ENCODE results near the gene FAT4.

Gene FAT4, protein sequence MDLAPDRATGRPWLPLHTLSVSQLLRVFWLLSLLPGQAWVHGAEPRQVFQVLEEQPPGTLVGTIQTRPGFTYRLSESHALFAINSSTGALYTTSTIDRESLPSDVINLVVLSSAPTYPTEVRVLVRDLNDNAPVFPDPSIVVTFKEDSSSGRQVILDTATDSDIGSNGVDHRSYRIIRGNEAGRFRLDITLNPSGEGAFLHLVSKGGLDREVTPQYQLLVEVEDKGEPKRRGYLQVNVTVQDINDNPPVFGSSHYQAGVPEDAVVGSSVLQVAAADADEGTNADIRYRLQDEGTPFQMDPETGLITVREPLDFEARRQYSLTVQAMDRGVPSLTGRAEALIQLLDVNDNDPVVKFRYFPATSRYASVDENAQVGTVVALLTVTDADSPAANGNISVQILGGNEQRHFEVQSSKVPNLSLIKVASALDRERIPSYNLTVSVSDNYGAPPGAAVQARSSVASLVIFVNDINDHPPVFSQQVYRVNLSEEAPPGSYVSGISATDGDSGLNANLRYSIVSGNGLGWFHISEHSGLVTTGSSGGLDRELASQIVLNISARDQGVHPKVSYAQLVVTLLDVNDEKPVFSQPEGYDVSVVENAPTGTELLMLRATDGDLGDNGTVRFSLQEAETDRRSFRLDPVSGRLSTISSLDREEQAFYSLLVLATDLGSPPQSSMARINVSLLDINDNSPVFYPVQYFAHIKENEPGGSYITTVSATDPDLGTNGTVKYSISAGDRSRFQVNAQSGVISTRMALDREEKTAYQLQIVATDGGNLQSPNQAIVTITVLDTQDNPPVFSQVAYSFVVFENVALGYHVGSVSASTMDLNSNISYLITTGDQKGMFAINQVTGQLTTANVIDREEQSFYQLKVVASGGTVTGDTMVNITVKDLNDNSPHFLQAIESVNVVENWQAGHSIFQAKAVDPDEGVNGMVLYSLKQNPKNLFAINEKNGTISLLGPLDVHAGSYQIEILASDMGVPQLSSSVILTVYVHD (N-terminal part only)

DNA sequence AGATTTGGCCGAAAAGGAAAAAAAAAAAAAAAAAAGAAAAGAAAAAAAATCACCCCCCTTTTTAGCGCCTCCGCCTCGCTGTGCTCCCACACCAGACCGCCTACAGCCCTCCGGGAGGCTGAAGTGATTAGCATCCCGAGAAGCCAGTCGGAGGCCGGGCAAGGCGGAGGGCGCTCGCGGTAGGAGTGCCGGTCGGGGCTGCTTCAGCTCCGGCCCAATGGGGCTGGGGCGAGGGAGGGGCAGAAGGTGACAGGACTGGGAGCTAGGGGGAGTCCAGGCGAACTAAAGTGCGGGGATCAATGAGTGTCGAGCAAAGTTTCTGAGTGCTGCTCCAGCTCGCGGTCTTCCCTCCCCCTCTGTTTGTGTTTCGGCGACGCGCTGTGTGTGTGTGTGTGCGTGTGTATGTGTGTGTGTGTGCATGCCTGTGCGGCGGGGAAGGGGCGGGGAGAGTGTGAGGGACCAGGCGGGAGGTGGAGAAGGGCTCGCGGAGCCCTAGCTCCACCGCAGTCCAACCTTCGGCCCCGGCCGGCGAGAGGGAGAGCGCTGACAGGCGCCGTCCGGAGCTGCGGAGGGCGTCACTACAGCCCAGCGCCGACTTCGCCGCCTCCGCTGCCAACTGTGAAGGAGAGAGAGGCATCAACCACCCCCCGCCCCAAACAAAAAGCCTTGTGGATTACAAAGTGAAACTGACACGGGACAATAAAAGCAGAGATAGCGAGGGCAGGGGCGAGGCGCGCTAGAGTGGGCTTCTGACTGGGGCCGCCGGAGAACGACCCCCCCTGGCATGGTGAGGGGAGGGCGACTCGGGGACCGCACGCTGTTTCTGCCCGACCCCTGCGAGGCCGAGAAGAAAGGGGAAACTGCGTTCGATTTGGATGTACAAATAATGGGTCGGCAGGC is at the start of gene FAT4:
FAT4 (plus strand) TSS at position 280 of the 900 bp plus-strand sequence. CDS start 1,457 bp downstream, outside the sequence.
- DNase-seq: peak; percentile 36 to 37

DNA sequence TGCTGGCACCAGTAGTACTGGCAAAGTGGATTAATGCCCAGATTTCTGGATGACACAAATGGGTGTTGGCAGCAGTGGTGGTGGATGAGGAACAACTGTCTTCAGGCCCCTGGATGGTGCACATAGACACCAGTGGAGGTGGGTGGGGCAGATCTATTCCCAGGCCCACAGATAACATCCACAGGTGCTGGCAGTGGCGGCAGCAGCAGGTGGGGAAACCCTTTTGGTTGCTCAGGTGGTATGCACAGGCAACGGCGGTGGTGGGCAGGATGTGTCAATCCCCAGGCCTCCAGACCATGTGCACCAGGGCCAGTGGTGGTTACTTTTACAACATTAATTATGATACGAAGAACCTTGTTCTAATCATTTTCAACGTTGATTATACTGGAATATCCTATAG is 48.9 kb upstream of the FAT4 start:
- DNase-seq: no peak

DNA sequence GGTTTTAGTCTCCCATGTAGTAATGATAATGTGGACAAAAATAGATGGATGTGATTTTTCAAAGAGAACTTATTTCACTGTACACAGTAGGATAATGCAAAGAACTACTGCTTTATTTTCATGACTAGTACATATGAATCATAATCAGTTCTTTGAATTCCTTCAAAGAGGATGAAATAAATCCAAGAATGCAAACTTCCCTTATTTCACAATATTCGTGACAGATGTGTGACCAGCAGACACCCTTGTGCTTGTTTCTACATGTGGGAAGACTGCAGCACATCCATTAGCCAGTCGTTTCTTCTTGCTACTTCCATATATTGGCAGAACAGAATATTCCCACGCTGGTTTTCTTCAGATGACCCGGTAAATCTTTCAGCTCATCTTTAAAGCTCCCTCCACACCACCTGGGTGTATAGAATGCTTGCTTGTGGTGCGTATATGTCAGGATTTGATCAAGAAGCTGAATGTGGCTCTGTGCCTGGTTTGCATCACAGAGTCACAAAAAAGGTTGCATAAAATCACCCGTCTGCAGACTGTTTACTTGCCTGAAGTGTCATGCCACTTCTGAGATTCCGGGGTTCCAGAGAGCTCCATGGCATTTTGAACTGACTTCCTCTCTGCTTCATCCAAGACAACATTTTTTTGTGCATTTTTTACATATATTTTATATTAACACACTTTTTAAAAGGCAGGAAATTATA is 47.7 kb upstream of the FAT4 start:
- DNase-seq: no peak

DNA sequence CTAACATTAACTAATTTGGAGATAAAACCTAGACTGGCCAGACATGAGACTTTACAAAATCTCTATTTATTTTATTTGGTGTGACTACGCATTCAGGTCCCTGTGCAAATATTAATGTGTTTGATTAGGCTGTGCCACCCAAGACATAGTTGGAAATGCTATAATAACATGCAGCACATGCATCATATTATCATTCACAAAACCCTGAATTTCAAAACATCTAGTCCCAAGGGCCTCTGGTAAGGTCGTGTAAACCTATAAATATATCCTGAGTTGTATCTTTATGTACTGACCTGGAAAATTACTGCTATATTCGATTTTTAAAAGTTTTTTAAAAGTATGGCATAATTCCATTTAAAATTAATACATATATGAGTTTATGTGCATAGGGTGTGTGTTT is 47.1 kb upstream of the FAT4 start:
- DNase-seq: no peak

DNA sequence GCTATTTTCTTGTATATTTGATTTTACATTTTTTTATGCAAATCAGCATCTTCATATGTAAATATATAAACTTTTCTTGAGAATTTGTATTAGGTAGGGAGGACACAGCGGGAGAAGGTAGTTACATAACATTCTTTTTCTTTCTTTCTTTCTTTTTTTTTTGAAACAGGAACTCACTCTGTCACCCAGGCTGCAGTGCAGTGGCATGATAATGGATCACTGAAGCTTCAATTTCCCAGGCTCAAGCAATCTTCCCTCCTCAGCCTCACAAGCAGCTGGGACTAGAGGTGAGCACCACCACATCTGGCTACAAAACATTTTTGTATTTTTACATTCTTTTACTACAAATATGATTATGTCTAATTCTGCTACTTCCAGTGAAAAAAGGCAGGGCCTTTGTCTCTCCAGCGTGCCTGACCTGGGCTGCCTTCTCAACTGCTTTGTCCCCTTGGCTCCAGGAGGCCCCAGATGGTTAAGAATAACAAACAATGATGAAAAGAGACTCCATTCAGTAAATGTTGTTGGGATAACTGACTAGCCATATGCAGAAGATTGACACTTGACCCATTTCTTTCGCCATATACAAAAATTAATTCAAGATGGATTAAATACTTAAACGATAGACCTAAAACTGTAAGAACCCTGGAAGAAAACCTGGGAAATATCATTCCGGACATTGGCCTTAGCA is 46.5 kb upstream of the FAT4 start:
- no peak for DNase-seq

DNA sequence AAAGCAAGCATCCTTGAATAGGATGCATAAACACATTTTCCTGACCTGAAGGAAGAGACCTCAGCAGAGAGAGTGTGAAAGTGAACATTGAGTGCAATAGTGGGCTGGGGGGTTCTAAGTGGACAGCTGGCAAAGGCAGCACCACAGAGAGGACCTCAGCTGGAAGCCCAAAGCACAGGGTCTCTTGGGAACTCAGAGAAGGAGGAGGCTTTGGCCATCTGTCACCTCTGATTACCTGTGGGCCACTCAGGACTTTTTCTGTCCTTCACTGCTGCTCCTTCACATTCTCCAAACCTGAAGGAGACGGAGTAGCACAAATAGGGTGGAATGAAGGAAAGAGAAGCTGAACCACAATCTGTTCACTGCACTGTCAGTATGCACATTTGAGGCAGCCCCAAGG is 37.9 kb upstream of the FAT4 start:
- DNase-seq: no peak

DNA sequence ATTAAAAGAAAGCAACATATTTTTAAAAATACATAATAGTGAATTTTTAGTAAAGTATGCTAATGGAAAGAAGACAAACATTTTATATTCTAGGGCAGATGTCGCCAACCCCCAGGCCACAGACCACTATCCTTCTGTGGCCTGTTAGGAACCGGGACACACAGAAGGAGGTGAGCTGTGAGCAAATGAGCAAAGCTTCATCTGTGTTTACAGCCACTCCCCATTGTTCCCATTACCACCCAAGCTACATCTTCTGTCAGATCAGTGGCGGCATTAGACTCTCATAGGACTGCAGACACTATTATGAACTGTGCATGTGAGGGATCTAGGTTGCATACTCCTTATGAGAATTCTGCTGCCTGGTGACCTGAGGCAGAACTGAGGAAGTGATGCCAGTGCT is 37.0 kb upstream of the FAT4 start:
- DNase-seq: no peak

DNA sequence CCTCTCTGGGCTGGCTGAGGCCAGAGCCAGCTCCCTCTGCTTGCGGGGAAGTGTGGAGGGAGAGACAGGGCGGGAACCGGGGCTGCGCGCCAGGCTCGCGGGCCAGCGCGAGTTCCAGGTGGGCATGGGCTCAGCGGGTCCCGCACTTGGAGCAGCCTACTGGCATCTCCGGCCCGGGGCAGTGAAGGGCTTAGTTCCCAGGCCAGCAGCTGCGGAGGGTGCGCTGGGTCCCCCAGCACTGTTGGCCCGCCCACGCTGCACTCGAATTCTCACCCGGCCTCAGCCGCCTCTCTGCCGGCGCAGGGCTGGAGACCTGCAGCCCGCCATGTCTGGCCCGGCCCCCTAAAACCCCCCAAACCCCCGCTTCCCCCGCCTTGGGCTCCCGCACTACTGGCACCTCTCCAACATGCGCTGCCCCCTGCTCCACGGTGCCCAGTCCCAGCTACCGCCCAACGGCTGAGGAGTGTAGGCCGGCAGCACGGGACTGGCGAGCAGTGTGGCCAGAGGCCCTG is 33.8 kb upstream of the FAT4 start:
- DNase-seq: no peak

DNA sequence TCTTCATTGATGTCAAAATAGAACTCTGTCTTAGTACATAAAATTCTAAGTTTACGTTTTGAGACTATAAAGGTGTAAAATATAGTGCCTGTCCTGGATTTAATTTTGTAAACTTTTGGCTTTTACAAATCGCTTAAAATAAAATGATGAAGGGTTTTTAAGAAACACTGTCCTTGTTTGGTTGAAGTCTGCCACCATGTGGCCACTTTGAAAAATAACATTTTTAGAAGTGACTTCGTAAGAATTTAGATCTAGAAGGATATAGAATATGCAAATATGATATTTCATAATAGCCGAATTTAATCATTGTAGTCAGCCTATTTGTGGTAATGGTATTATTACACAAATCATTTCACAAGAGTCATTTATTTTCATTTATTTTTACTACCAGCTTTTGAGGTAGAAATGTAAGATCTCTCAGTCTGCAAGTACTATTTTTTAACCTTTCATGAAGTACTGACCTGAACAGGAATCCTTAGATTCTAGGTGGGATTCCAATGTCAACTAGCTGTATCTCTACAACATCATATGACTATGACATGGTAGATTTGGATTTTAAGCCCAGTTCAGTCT is 31.0 kb upstream of the FAT4 start:
- no peak for DNase-seq

DNA sequence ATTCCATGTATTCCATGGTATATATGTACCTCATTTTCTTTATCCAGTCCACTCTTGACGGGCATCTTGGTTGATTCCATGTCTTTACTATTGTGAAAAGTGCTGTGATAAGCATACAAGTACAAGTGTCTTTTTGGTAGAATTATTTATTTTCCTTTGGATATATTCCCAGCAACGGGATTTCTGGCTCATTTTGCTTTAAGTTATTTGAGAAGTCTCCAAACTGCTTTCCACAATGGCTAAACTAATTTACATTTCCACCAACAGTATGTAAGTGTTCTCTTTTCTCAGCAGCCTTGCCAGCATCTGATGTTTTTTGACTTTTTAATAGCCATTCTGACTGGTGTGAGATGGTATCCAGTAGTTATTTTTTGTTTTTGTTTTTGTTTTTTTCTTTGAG is 17.6 kb upstream of the FAT4 start:
- DNase-seq: no peak

DNA sequence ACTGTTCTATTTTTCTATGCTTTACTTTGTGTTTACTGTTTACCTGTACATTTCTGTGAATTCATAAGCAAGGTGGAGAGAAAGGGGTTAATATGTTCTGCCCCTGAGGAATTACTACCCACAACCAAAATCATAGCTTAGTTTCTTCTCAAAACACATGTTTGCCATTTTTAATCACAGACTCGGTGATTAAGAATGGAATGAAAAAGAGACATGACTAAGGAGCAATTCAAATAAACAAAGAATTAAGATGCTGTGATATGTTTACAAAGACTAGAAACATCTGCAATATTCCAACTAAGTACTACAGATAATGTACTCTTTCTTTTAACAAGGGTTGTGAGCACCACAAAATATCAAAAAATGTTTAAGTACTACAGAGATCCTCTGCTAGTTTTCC is 11.7 kb upstream of the FAT4 start:
- no peak for DNase-seq

DNA sequence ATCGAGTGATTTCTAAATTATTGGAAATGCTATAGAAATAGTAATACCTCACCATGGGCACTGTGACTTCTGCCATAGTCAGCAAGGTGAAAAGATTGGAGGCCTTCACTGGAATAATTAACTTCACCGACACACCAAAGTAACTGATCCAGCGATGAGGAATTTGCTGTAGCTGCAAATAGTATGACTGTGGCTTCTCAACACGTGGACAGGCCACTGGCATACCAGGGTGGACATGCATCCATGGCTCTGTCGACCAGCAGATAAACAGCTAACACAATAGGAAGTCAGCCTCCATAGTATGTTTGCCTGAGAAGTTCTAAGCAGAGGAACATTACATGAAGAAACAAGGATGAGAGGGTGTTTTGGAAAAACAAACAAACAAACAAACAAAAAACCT is 10.9 kb upstream of the FAT4 start:
- no peak for DNase-seq

DNA sequence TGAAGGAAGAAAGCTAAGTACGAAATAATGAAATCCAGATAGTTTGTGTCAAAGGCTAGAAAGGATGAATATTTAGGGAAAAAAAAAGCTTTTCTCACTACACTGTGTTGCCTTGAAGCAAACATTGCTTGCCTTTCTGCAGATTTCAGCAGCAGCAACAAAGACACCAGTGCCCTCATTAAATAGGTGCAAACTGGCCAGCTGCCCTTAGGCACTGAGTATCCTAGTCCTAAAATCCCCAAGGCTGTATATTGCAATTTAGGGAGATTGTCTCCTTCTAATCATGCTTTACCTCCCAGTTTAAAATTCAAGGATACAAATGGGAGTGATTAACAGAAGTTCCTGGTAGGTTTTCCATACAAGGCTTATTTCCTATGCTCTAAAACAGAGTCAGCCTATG is 8.6 kb upstream of the FAT4 start:
- DNase-seq: no peak

DNA sequence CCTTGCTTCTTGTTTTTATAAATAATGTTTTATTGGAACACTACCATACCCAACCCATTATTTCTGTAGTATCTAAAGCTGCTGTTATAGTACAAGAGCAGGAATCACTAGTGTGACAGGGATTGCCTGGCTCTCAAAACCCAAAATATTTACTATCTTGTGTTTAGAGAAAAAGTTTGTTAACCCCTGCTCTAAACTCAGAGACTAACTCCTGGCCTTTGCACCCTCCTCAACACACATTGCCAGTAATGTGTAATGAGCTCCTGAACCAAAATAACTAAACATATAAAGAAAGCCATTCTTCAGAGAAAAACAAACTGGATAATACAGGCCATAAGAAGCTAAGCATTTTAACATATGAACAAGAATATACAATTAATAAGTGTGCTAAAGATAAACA is 8.2 kb upstream of the FAT4 start:
- no peak for DNase-seq

DNA sequence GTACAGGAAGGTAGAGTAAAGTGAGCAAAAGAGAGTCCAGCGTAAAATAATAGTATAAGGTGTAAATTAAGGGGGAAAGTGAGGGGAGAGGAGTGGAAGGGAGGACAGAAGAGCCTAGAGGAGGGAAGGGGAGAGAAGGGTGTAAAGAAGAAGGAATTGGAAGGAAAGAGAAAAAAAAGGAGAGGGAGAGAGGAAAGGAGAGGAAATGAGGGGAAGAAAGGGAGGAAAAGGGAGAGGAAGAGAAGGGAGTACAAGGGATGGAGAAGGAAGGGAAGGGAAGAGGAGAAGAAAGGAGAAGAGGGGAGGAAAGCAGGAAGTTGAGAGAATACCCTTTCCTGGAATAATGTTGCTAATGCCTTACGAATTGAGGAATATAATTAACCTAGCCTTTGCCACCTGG is 3.3 kb upstream of the FAT4 start:
- DNase-seq: no peak

DNA sequence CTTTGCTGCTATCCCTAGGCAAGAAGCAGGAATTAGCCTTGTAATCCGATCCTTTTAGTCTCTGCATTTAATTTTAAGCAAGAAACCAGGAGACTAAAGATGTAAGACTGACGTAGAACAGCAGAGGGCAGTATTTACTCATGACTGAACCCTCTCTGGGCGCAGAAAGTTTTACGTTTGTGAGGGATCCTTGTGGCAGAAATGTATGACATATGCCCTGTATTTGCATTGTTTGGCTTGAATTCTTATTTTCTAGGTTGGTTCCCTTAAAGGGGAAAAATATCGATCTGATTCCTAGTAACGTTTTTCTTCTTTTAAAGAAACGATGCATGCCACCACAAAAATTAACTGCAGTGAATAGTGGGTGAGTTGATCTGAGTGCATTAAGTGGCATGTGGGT is 1.3 kb upstream of the FAT4 start:
- peak in 1 of 2 donors; percentile 43 for DNase-seq

DNA sequence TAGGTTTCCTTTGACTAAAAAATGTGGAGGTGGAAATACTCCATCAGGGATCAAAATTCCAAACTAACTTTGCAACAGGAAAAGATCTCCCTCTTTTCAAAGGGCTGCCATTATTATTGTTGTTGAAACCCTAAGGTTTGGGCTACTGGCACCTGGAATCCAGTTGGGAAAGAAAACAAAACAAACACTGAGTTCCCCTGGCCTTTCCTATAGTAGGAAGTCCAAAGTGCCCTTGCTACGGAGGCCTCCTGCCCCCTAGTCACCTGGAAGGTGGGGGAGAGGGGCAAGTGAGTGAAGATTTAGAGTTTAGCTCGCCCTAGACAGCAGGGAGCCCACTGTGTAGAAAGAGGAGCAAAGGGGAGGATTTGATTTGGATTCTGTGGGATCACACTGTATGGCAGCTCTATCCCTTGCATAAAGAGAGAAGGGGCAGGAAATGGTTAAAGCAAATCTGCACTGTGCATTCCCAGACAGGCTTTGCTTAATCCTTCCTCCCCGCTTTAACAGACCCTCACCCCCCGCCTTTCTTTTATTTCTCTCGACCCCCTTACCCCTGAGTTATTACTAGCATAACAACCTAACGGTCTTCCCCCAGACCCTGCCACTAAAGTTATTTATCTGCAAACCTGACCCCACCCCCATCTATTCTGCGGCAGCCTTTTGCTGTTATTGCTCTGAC is 627 bp upstream of the FAT4 start:
- no peak for DNase-seq

DNA sequence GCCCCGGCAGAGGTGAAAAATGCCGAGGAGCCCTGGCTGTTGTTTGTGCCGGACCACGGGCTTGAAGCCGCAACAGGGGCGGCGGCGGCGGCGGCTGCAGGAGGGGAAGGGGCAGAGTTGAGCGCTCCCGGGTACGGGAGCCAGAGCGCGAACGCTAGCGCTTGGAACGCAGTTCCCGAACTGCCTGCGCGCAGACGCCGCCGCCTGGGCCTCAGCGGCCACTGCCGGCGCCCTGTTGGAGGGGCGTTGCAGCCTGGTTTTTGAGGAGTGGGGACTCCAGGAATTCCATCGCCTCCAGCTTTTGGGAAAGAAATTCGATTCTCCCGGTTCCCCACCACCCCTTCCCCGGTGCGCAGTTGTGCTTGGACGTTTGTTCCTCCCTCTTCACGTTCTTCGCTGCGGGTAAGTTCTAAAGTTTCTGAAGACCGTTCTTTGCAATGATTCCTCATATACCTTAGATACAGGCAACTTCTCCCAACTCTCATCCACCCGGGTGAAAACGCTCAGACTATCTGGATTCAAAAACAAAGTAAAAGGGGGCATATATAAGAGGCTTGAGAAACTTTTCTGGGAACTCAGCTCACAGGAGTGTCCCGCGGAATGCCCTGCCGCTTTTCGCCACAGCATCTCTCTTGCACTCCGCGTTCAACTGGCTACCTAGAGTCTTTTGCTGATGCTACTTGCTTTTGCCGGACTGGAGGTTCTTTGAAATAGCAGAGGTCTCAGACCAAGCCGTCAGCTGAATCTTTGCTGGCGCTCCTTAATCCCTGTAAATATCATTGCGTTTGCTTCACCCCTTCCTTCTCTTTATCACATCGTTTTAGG is 1.0 kb downstream of the FAT4 start:
- no peak for DNase-seq

DNA sequence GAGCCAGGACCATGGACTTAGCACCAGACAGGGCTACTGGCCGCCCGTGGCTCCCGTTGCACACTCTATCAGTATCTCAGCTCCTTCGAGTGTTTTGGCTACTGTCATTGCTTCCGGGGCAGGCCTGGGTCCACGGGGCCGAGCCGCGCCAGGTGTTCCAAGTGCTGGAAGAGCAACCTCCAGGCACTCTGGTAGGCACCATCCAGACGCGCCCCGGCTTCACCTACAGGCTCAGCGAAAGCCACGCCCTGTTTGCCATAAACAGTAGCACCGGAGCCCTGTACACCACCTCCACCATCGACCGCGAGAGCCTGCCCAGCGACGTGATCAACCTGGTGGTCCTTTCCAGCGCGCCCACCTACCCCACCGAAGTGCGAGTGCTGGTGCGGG is 1.6 kb downstream of the FAT4 start:
- DNase-seq: no peak

Measured in CD4-positive, alpha-beta T cell treated with Interferon alpha-2 for 1 hour (primary cell).